SH-SY5Y (cell line): ENCODE results near the gene TCF4.

ENCODE experiments used
- GATA2 ChIP-seq: IDR thresholded peaks from 2 replicates; pipeline ENCODE4 v1.6.1; 2011; ENCODE audit warnings: mild to moderate bottlenecking, low read depth, low read length
- GATA3 ChIP-seq: IDR thresholded peaks from 2 replicates; pipeline ENCODE4 v1.6.1; 2011; ENCODE audit warnings: low read depth, mild to moderate bottlenecking, low read length, moderate library complexity

DNA sequence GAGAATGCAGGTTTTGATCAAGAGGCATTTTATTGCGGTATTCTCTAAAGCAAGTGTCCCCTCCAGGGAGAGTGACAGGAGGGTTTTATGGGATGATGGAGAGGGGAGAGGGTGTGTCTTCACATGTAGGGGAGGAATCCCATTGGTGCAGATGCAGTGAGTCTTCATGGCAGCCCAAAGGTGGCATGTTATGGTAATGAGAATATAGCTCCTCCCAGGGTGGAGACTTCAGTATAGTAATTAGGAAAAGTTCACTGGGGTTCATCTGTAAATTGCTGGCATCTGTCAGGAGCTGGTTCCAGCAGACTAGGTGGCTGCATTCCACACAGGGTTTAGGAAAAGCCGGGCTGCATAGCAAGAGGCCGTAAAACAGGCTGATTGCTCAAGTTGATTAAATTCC, 398.0 kb downstream of the TCF4 start:
- no peak for TF ChIP-seq GATA3
- TF ChIP-seq GATA2: no peak
